SK-N-SH treated with all-trans-retinoic acid at 6 μM for 48 hours (cell line): ENCODE measurements around the gene VSNL1.

Experiments
- ATAC-seq: fragments of 200-7000 bp; cut with Tn5 transposase; 3 replicates; pipeline ENCODE4 v1.9.1; 2020; ENCODE audit warnings: mild to moderate bottlenecking, moderate library complexity
- ARNTL ChIP-seq: fragments of 450-650 bp; formaldehyde crosslinking; IDR thresholded peaks from 2 replicates; pipeline ENCODE4 v1.5.0; 2020; ENCODE audit warnings: low read depth, mild to moderate bottlenecking, moderate library complexity, borderline replicate concordance
- BACH2 ChIP-seq: fragments of 250-450 bp; sonication (Bioruptor Pico); IDR thresholded peaks from 2 replicates; pipeline ENCODE4 v1.9.0; 2021; ENCODE audit warnings: mild to moderate bottlenecking, borderline replicate concordance
- CSDC2 ChIP-seq: fragments of 250-450 bp; sonication (Bioruptor Pico); IDR thresholded peaks from 2 replicates; pipeline ENCODE4 v1.5.0; 2020; ENCODE audit warnings: mild to moderate bottlenecking, moderate library complexity
- ESRRG ChIP-seq: fragments of 250-450 bp; sonication (Bioruptor Pico); IDR thresholded peaks from 2 replicates; pipeline ENCODE4 v1.6.1; 2021; ENCODE audit warnings: mild to moderate bottlenecking
- GLIS3 ChIP-seq: fragments of 250-450 bp; sonication (Bioruptor Pico); IDR thresholded peaks from 2 replicates; pipeline ENCODE4 v1.5.0; 2020; ENCODE audit warnings: mild to moderate bottlenecking, moderate library complexity
- ISL1 ChIP-seq: fragments of 250-450 bp; sonication (Bioruptor Pico); IDR thresholded peaks from 2 replicates; pipeline ENCODE4 v2.1.2; 2022; ENCODE audit warnings: mild to moderate bottlenecking, moderate library complexity
- OSR1 ChIP-seq: fragments of 250-450 bp; sonication (Bioruptor Pico); IDR thresholded peaks from 2 replicates; pipeline ENCODE4 v1.8.0; 2022; ENCODE audit warnings: moderate library complexity, mild to moderate bottlenecking, inconsistent platforms
- PPARA ChIP-seq: fragments of 250-450 bp; sonication (Bioruptor Pico); IDR thresholded peaks from 2 replicates; pipeline ENCODE4 v1.5.0; 2020; ENCODE audit warnings: mild to moderate bottlenecking, borderline replicate concordance
- RARB ChIP-seq: fragments of 250-450 bp; sonication (Bioruptor Pico); IDR thresholded peaks from 2 replicates; pipeline ENCODE4 v1.8.0; 2021; ENCODE audit warnings: mild to moderate bottlenecking, moderate library complexity
- SNAI2 ChIP-seq: fragments of 250-450 bp; sonication (Bioruptor Pico); IDR thresholded peaks from 2 replicates; pipeline ENCODE4 v1.5.0; 2020; ENCODE audit warnings: mild to moderate bottlenecking, moderate library complexity
- TCF4 ChIP-seq: fragments of 250-450 bp; sonication (Bioruptor Pico); IDR thresholded peaks from 2 replicates; pipeline ENCODE4 v1.8.0; 2021; ENCODE audit warnings: mild to moderate bottlenecking, moderate library complexity, borderline replicate concordance
- TOX ChIP-seq: fragments of 250-450 bp; sonication (Bioruptor Pico); IDR thresholded peaks from 2 replicates; pipeline ENCODE4 v1.8.0; 2021; ENCODE audit warnings: mild to moderate bottlenecking, moderate library complexity, borderline replicate concordance
- ZC3H10 ChIP-seq: fragments of 250-450 bp; sonication (Bioruptor Pico); IDR thresholded peaks from 2 replicates; pipeline ENCODE4 v1.5.1; 2021; ENCODE audit warnings: mild to moderate bottlenecking, moderate library complexity
- ZFP3 ChIP-seq: fragments of 250-450 bp; sonication (Bioruptor Pico); IDR thresholded peaks from 2 replicates; pipeline ENCODE4 v1.5.0; 2020; ENCODE audit warnings: mild to moderate bottlenecking, moderate library complexity
- ZFP30 ChIP-seq: fragments of 450-650 bp; formaldehyde crosslinking; IDR thresholded peaks from 2 replicates; pipeline ENCODE4 v1.5.0; 2022; ENCODE audit warnings: mild to moderate bottlenecking, moderate library complexity
- ZNF565 ChIP-seq: fragments of 450-650 bp; formaldehyde crosslinking; conservative IDR thresholded peaks from 2 replicates; pipeline ENCODE4 v1.5.0; 2020; ENCODE audit warnings: low read depth, mild to moderate bottlenecking, moderate library complexity
- ZNF70 ChIP-seq: fragments of 450-650 bp; formaldehyde crosslinking; IDR thresholded peaks from 2 replicates; pipeline ENCODE4 v1.5.0; 2020; ENCODE audit warnings: mild to moderate bottlenecking, moderate library complexity
- ZNF8 ChIP-seq: fragments of 450-650 bp; formaldehyde crosslinking; IDR thresholded peaks from 2 replicates; pipeline ENCODE4 v1.5.0; 2020; ENCODE audit warnings: mild to moderate bottlenecking, moderate library complexity
- TF ChIP-seq, protein P1 (sequence below): fragments of 250-450 bp; sonication (Bioruptor Pico); IDR thresholded peaks from 2 replicates; pipeline ENCODE4 v1.5.0; 2020; ENCODE audit warnings: mild to moderate bottlenecking, moderate library complexity
- TF ChIP-seq, protein P2 (sequence below): fragments of 250-450 bp; sonication (Bioruptor Pico); IDR thresholded peaks from 2 replicates; pipeline ENCODE4 v1.5.1; 2020; ENCODE audit warnings: low read depth, mild to moderate bottlenecking, moderate library complexity
- TF ChIP-seq, protein P3 (sequence below): fragments of 250-450 bp; sonication (Bioruptor Pico); IDR thresholded peaks from 2 replicates; pipeline ENCODE4 v1.5.1; 2021; ENCODE audit warnings: mild to moderate bottlenecking, moderate library complexity
- TF ChIP-seq, protein P4 (sequence below): fragments of 250-450 bp; sonication (Bioruptor Pico); IDR thresholded peaks from 2 replicates; pipeline ENCODE4 v1.8.0; 2020; ENCODE audit warnings: mild to moderate bottlenecking, moderate library complexity, borderline replicate concordance

VSNL1 gene

GRCh38 chr2:17540093-17540812 is at the start of gene VSNL1:
Gene VSNL1 (plus strand): TSS chr2:17540696. CDS start chr2:17592075, 51,379 bp downstream.
- TF ChIP-seq, protein P1, sequence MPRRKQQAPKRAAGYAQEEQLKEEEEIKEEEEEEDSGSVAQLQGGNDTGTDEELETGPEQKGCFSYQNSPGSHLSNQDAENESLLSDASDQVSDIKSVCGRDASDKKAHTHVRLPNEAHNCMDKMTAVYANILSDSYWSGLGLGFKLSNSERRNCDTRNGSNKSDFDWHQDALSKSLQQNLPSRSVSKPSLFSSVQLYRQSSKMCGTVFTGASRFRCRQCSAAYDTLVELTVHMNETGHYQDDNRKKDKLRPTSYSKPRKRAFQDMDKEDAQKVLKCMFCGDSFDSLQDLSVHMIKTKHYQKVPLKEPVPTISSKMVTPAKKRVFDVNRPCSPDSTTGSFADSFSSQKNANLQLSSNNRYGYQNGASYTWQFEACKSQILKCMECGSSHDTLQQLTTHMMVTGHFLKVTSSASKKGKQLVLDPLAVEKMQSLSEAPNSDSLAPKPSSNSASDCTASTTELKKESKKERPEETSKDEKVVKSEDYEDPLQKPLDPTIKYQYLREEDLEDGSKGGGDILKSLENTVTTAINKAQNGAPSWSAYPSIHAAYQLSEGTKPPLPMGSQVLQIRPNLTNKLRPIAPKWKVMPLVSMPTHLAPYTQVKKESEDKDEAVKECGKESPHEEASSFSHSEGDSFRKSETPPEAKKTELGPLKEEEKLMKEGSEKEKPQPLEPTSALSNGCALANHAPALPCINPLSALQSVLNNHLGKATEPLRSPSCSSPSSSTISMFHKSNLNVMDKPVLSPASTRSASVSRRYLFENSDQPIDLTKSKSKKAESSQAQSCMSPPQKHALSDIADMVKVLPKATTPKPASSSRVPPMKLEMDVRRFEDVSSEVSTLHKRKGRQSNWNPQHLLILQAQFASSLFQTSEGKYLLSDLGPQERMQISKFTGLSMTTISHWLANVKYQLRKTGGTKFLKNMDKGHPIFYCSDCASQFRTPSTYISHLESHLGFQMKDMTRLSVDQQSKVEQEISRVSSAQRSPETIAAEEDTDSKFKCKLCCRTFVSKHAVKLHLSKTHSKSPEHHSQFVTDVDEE (CRISPR knock-in tag), result peak; percentile 8; the same call in 1 of the 2 replicates
- TF ChIP-seq ZNF565, result no peak
- TF ChIP-seq RARB (CRISPR knock-in tag), result no peak
- TF ChIP-seq CSDC2 (CRISPR knock-in tag), result 0 out of 2 replicates have a peak, but pooled peaks have one; percentile 29
- ATAC-seq, result peak; percentile 74

DNA sequence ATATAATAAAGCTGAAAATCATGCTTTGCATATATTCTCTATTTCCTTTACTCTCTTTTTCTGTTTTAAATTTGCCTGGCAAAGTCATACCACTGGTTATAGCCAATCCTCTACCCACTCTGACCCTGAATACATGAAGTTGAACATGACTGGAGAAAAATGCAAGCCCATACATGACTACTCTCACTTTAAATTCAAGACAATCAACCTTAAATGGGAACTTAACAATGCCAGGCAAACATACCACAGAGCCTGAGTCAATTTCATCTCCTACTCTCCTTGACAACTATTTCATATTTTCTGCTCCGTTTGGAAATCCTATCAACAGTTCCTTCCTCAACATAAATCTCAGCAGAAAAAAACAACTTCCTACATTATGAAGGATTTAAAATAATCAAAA is 44.9 kb upstream of the VSNL1 start:
- TF ChIP-seq ZFP30 (CRISPR knock-in tag), result no peak
- TF ChIP-seq, protein P2, sequence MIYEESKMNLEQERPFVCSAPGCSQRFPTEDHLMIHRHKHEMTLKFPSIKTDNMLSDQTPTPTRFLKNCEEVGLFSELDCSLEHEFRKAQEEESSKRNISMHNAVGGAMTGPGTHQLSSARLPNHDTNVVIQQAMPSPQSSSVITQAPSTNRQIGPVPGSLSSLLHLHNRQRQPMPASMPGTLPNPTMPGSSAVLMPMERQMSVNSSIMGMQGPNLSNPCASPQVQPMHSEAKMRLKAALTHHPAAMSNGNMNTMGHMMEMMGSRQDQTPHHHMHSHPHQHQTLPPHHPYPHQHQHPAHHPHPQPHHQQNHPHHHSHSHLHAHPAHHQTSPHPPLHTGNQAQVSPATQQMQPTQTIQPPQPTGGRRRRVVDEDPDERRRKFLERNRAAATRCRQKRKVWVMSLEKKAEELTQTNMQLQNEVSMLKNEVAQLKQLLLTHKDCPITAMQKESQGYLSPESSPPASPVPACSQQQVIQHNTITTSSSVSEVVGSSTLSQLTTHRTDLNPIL (CRISPR knock-in tag), result no peak
- TF ChIP-seq RARB (CRISPR knock-in tag), result no peak
- TF ChIP-seq PPARA, result no peak
- no peak for TF ChIP-seq ESRRG (CRISPR knock-in tag)
- TF ChIP-seq ZNF8 (CRISPR knock-in tag), result no peak
- TF ChIP-seq, protein P3, sequence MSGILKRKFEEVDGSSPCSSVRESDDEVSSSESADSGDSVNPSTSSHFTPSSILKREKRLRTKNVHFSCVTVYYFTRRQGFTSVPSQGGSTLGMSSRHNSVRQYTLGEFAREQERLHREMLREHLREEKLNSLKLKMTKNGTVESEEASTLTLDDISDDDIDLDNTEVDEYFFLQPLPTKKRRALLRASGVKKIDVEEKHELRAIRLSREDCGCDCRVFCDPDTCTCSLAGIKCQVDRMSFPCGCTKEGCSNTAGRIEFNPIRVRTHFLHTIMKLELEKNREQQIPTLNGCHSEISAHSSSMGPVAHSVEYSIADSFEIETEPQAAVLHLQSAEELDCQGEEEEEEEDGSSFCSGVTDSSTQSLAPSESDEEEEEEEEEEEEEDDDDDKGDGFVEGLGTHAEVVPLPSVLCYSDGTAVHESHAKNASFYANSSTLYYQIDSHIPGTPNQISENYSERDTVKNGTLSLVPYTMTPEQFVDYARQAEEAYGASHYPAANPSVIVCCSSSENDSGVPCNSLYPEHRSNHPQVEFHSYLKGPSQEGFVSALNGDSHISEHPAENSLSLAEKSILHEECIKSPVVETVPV, result no peak
- no peak for TF ChIP-seq ZNF565
- TF ChIP-seq ARNTL (CRISPR knock-in tag), result no peak
- no peak for TF ChIP-seq ZFP3
- TF ChIP-seq ZNF70 (CRISPR knock-in tag), result no peak
- no peak for TF ChIP-seq TCF4 (CRISPR knock-in tag)
- TF ChIP-seq ZC3H10 (CRISPR knock-in tag), result no peak
- TF ChIP-seq OSR1 (CRISPR knock-in tag), result no peak
- TF ChIP-seq BACH2 (CRISPR knock-in tag), result no peak
- TF ChIP-seq, protein P4, sequence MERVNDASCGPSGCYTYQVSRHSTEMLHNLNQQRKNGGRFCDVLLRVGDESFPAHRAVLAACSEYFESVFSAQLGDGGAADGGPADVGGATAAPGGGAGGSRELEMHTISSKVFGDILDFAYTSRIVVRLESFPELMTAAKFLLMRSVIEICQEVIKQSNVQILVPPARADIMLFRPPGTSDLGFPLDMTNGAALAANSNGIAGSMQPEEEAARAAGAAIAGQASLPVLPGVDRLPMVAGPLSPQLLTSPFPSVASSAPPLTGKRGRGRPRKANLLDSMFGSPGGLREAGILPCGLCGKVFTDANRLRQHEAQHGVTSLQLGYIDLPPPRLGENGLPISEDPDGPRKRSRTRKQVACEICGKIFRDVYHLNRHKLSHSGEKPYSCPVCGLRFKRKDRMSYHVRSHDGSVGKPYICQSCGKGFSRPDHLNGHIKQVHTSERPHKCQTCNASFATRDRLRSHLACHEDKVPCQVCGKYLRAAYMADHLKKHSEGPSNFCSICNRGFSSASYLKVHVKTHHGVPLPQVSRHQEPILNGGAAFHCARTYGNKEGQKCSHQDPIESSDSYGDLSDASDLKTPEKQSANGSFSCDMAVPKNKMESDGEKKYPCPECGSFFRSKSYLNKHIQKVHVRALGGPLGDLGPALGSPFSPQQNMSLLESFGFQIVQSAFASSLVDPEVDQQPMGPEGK (CRISPR knock-in tag), result no peak
- no peak for TF ChIP-seq TOX (CRISPR knock-in tag)
- no peak for TF ChIP-seq SNAI2
- TF ChIP-seq ISL1, result no peak
- no peak for TF ChIP-seq CSDC2 (CRISPR knock-in tag)
- ATAC-seq, result no peak

GRCh38 chr2:17497718-17498117 is 42.8 kb upstream of the VSNL1 start:
- ATAC-seq, result no peak
- TF ChIP-seq ZNF8 (CRISPR knock-in tag) (no peak), GLIS3 (CRISPR knock-in tag) (no peak), ESRRG (CRISPR knock-in tag) (no peak), ISL1 (no peak), ZNF70 (CRISPR knock-in tag) (no peak), SNAI2 (no peak), PPARA (no peak), TOX (CRISPR knock-in tag) (no peak), OSR1 (CRISPR knock-in tag) (no peak), ZFP3 (no peak), BACH2 (CRISPR knock-in tag) (no peak), ZNF565 (no peak), TCF4 (CRISPR knock-in tag) (no peak), ZC3H10 (CRISPR knock-in tag) (no peak), RARB (CRISPR knock-in tag) (no peak), ARNTL (CRISPR knock-in tag) (no peak), CSDC2 (CRISPR knock-in tag) (no peak)
- TF ChIP-seq, protein P3, result no peak
- TF ChIP-seq, protein P2 (CRISPR knock-in tag), result no peak
- TF ChIP-seq, protein P1 (CRISPR knock-in tag), result no peak
